IMR-90 (cell line): ENCODE results near the gene RSRC1. TPM values are rescaled to one million over a fixed set of nuclear protein-coding genes. Genes with fewer than 3 reads are reported as not detected.

Experiments used
- ATAC-seq: fragments of 200-7000 bp; cut with Tn5 transposase; 2 replicates; pipeline ENCODE4 v1.9.1; 2020; ENCODE audit warnings: low read depth, mild to moderate bottlenecking, moderate library complexity
- BruUV-seq: library from RNA; stranded (reverse); fragments of 400-500 nt; replicated peaks from 2 replicates; lab custom pipeline; 2021; lab: Mats Ljungman, UMichigan
- CTCF ChIA-PET: fragments of 300-600 bp; formaldehyde crosslinking; extraction: SDS; loops from one replicate; lab custom pipeline; 2021; ENCODE audit warnings: antibody characterized with exemption; lab: Yijun Ruan, JAX
- POLR2A ChIA-PET: fragments of 300-600 bp; sonication (Branson Sonifier 250); formaldehyde crosslinking; loops from one replicate; lab custom pipeline; 2022; ENCODE audit warnings: antibody characterized with exemption; ENCODE audit not compliant: unreplicated experiment; lab: Charles Lee
- DNase-seq: peaks from one replicate; pipeline ENCODE4 v3.0.0; 2013
- H2AFZ ChIP-seq: replicated peaks from 2 replicates; pipeline ENCODE3; 2013; ENCODE audit warnings: low read length, mild to moderate bottlenecking; ENCODE audit not compliant: poor library complexity
- H2AK5ac ChIP-seq: 2 replicates; pipeline ENCODE4 v1.6.1; 2013; ENCODE audit warnings: low read depth, low read length, inconsistent platforms
- H2AK9ac ChIP-seq: replicated peaks from 2 replicates; pipeline ENCODE3; 2013; ENCODE audit warnings: mild to moderate bottlenecking, low read depth, low read length, moderate library complexity; ENCODE audit not compliant: poor library complexity
- H2BK120ac ChIP-seq: 2 replicates; pipeline ENCODE4 v1.6.1; 2013; ENCODE audit warnings: low read depth, low read length, inconsistent platforms
- H2BK15ac ChIP-seq: 3 replicates; pipeline ENCODE4 v1.6.1; 2013; ENCODE audit warnings: low read depth, low read length, inconsistent platforms
- H2BK20ac ChIP-seq: 2 replicates; pipeline ENCODE4 v1.6.1; 2013; ENCODE audit warnings: low read depth, mild to moderate bottlenecking, inconsistent platforms, low read length, moderate library complexity
- H2BK5ac ChIP-seq: 2 replicates; pipeline ENCODE4 v1.6.1; 2013; ENCODE audit warnings: mild to moderate bottlenecking, low read depth, low read length, inconsistent platforms; ENCODE audit not compliant: poor library complexity, severe bottlenecking
- H3K14ac ChIP-seq: replicated peaks from 2 replicates; pipeline ENCODE4 v1.6.1; 2013; ENCODE audit warnings: low read depth, low read length, inconsistent platforms
- H3K18ac ChIP-seq: 2 replicates; pipeline ENCODE4 v1.6.1; 2013; ENCODE audit warnings: low read depth, low read length, control low read depth
- H3K23ac ChIP-seq: 2 replicates; pipeline ENCODE4 v1.6.1; 2013; ENCODE audit warnings: low read depth, low read length, inconsistent platforms
- H3K27ac ChIP-seq: 2 replicates; pipeline ENCODE4 v1.5.1; 2013; ENCODE audit warnings: mild to moderate bottlenecking, control low read depth, low read length; ENCODE audit not compliant: insufficient read depth
- H3K27me3 ChIP-seq: 2 replicates; pipeline ENCODE4 v1.6.1; 2013; ENCODE audit warnings: low read length; ENCODE audit not compliant: control insufficient read depth, insufficient read depth
- H3K36me3 ChIP-seq: 2 replicates; pipeline ENCODE4 v1.6.1; 2013; ENCODE audit warnings: low read length, mixed read lengths; ENCODE audit not compliant: control insufficient read depth, insufficient read depth
- H3K4ac ChIP-seq: 2 replicates; pipeline ENCODE4 v1.6.1; 2013; ENCODE audit warnings: low read depth, low read length, inconsistent platforms
- H3K4me1 ChIP-seq: 2 replicates; pipeline ENCODE4 v1.6.1; 2013; ENCODE audit warnings: low read length, mixed read lengths; ENCODE audit not compliant: control insufficient read depth, insufficient read depth
- H3K4me2 ChIP-seq: 2 replicates; pipeline ENCODE4 v1.6.1; 2013; ENCODE audit warnings: low read depth, mild to moderate bottlenecking, control low read depth, low read length, moderate library complexity
- H3K4me3 ChIP-seq: 2 replicates; pipeline ENCODE4 v1.5.1; 2013; ENCODE audit warnings: low read depth, mild to moderate bottlenecking, control low read depth, low read length, moderate library complexity; ENCODE audit not compliant: insufficient read depth
- H3K56ac ChIP-seq: 2 replicates; pipeline ENCODE4 v1.6.1; 2013; ENCODE audit warnings: low read length, inconsistent platforms; ENCODE audit not compliant: insufficient read depth; ENCODE audit errors: extremely low read depth
- H3K79me1 ChIP-seq, 2 experiments: 2 replicates each; pipeline ENCODE4 v1.6.1; 2013; ENCODE audit warnings: low read length in 2 of 2, inconsistent platforms in 1 of 2, low read depth in 1 of 2
- H3K9ac ChIP-seq: 2 replicates; pipeline ENCODE4 v1.6.1; 2013; ENCODE audit warnings: low read depth, low read length, control low read depth
- H3K9me1 ChIP-seq: 2 replicates; pipeline ENCODE4 v1.6.1; 2013; ENCODE audit warnings: low read length, inconsistent platforms; ENCODE audit not compliant: insufficient read depth
- H3K9me3 ChIP-seq: 2 replicates; pipeline ENCODE4 v1.6.1; 2013; ENCODE audit warnings: low read length; ENCODE audit not compliant: control insufficient read depth, insufficient read depth
- H4K20me1 ChIP-seq: 2 replicates; pipeline ENCODE4 v1.6.1; 2013; ENCODE audit warnings: low read length, inconsistent platforms; ENCODE audit not compliant: insufficient read depth
- H4K5ac ChIP-seq: 2 replicates; pipeline ENCODE4 v1.6.1; 2013; ENCODE audit warnings: mild to moderate bottlenecking, low read depth, low read length, control low read depth
- H4K8ac ChIP-seq, 2 experiments: 2 replicates each; pipeline ENCODE4 v1.6.1; 2013; ENCODE audit warnings: low read depth in 2 of 2, low read length in 2 of 2, control low read depth in 1 of 2, inconsistent platforms in 1 of 2
- H4K91ac ChIP-seq: 2 replicates; pipeline ENCODE4 v1.6.1; 2013; ENCODE audit warnings: low read depth, low read length, inconsistent platforms; ENCODE audit not compliant: insufficient read depth
- CHD1 ChIP-seq: IDR thresholded peaks from 2 replicates; pipeline ENCODE4 v1.6.1; 2012; ENCODE audit warnings: low read depth, low read length, improper control_type of control experiment
- MAFK ChIP-seq: IDR thresholded peaks from 2 replicates; pipeline ENCODE4 v1.6.1; 2012; ENCODE audit warnings: low read depth, low read length, improper control_type of control experiment
- MAZ ChIP-seq: IDR thresholded peaks from 2 replicates; pipeline ENCODE4 v1.6.1; 2012; ENCODE audit warnings: low read depth, mild to moderate bottlenecking, low read length, improper control_type of control experiment, moderate library complexity, borderline replicate concordance
- POLR2A ChIP-seq: IDR thresholded peaks from 2 replicates; pipeline ENCODE4 v1.6.1; 2012; ENCODE audit warnings: mild to moderate bottlenecking, low read depth, low read length
- RAD21 ChIP-seq: IDR thresholded peaks from 2 replicates; pipeline ENCODE4 v1.6.1; 2012; ENCODE audit warnings: low read length, improper control_type of control experiment
- WGBS, 2 experiments: methylation state at CpG; one replicate each; pipeline versions ENCODE4 v1.1.5 to v1.1.7; 2013; ENCODE audit warnings: missing lambda C conversion rate in 2 of 2; ENCODE audit not compliant: insufficient read length in 1 of 2; ENCODE audit errors: extremely low coverage in 2 of 2; 5-methylcytosine and 5-hydroxymethylcytosine counted together
- dilution Hi-C: fragments of 300-500 bp; cut with HindIII; formaldehyde crosslinking; loops from one replicate; pipeline ENCODE4 v1.14.3; 2018; ENCODE audit warnings: low sequenced_read_pairs; ENCODE audit not compliant: unreplicated experiment
- in situ Hi-C: fragments of 300-500 bp; cut with MboI; formaldehyde crosslinking; loops from 3 replicates; pipeline ENCODE4 v1.14.3; 2019; ENCODE audit warnings: low sequenced_read_pairs, inconsistent platforms, mixed read lengths
- intact Hi-C: fragments of 100-400 bp; cut with micrococcal nuclease; formaldehyde crosslinking; loops from 2 replicates; pipeline ENCODE4 v1.10.0; 2022
- polyA plus RNA-seq, 3 experiments: library from polyadenylated mRNA; depleted of rRNA; stranded (reverse); fragments of >200 nt; gene quantifications; 2 replicates each; pipeline ENCODE4 v1.2.3, GENCODE V29; 2012; ENCODE audit warnings: low replicate concordance in 1 of 3
- total RNA-seq: library from RNA; depleted of rRNA; stranded (reverse); fragments of >200 nt; gene quantifications from 2 replicates; pipeline ENCODE4 v1.2.3, GENCODE V29; 2012

The RSRC1 gene
- total and polyA plus RNA-seq, 2 of the 4 experiments (the other 2 are of a cell fraction): 3.8 to 41.8 TPM

GRCh38 chr3:158272081-158272480, 162.2 kb downstream of the RSRC1 start:
- Histone ChIP-seq H3K56ac (no peak overlapping the region), H3K4me3 (no peak overlapping the region), H4K5ac (no peak overlapping the region), H3K18ac (no peak overlapping the region), H2AFZ (no peak overlapping the region), H2BK120ac (no peak overlapping the region), H3K79me1 (peaks cover 4 to 5% of the 10 kb centered on the region in 2 experiments; a peak in 2 of 4 replicates), H3K9me1 (no peaks in the 10 kb centered on the region; the same call in 1 of the 2 replicates), H3K23ac (no peak overlapping the region), H4K8ac (no peak overlapping the region), H3K36me3 (no peaks in the 10 kb centered on the region), H2AK5ac (no peak overlapping the region), H3K4ac (no peak overlapping the region), H3K27ac (no peak overlapping the region), H3K4me1 (no peaks in the 10 kb centered on the region), H2BK5ac (no peak overlapping the region), H2AK9ac (no peak overlapping the region), H3K14ac (no peak overlapping the region), H4K20me1 (no peaks in the 10 kb centered on the region), H3K4me2 (no peak overlapping the region), H3K9ac (no peak overlapping the region), H2BK15ac (no peak overlapping the region), H4K91ac (no peak overlapping the region), H3K27me3 (no peaks in the 10 kb centered on the region), H3K9me3 (peaks cover 1% of the 10 kb centered on the region; the same call in 1 of the 2 replicates), H2BK20ac (no peak overlapping the region)
- ATAC-seq (no peak), DNase-seq (no peak)
- ChIA-PET CTCF (no interaction called here), POLR2A (no interaction called here)
- no TSS peak for BruUV-seq
- dilution Hi-C loops (no loop called here), intact Hi-C loops (no loop called here), in situ Hi-C loops (no loop called here)
- no peak for TF ChIP-seq RAD21
- TF ChIP-seq POLR2A: no peak
- no peak for TF ChIP-seq MAZ
- no peak for TF ChIP-seq CHD1
- TF ChIP-seq MAFK: no peak
- 89% methylated on average over 3 of the region's 6 CpGs; no CpG with 5 or more reads in 1 of the 2 experiments for WGBS, 2 experiments
